Activated CD8-positive, alpha-beta memory T cell treated with anti-CD3 and anti-CD28 coated beads, Interleukin-2, amount 50 U/mL, for 1 hour (primary cell): ENCODE measurements around the gene USF2.

Source experiments
- DNase-seq: peaks from one replicate; pipeline ENCODE4 v3.0.0-alpha.2; 2020; ENCODE audit errors: extremely low read depth

Gene USF2

DNA sequence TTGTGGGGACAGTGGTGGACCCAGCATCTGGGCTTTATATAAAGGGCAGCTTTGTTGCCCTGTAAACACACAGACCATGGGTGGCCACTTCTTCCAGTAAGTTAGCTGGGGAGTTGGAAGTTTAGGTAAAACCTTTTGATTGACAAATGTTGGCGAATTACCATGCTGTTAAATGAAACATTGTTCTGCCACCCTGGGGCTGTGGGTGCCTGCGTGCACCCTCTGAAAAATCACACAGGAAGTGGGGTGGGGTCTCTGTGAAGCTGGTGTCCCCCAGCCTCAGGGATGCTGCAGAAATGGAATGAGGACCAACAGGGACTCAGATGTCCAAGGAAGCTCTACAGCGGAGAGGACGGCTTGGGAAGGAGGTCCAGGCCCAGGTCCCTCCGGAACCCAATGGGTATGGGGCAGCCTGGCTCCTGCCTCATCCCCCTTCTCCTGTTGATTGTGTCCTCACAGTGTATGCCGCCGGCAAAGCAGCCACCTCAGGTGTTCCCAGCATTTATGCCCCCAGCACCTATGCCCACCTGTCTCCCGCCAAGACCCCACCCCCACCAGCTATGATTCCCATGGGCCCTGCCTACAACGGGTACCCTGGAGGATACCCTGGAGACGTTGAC lies 2.8 kb upstream of the USF2 start:
- DNase-seq = no peak

DNA sequence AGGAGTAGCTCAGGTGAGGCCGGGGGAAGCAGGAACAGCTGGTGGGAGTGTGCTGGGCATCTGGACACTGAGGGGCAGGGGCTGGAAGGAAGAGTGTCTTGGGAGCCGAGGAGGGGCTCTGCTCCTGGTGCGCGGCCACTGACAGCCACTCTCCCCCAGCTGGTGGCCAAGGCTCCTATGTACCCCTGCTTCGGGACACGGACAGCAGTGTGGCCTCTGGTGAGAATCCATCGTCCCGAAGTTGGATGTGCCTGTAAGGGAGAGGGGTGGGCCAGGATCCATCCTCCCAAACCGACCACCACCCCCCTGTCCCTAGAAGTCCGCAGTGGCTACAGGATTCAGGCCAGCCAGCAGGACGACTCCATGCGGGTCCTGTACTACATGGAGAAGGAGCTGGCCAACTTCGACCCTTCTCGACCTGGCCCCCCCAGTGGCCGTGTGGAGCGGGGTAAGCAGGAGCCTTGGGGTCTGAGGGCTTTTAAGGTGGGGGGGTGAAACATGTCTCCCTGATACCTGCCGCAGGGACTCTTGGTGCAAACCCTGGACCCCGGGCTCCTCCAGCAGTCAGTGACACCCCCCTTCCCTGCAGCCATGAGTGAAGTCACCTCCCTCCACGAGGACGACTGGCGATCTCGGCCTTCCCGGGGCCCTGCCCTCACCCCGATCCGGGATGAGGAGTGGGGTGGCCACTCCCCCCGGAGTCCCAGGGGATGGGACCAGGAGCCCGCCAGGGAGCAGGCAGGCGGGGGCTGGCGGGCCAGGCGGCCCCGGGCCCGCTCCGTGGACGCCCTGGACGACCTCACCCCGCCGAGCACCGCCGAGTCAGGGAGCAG lies 2.0 kb upstream of the USF2 start:
- DNase-seq = no peak

DNA sequence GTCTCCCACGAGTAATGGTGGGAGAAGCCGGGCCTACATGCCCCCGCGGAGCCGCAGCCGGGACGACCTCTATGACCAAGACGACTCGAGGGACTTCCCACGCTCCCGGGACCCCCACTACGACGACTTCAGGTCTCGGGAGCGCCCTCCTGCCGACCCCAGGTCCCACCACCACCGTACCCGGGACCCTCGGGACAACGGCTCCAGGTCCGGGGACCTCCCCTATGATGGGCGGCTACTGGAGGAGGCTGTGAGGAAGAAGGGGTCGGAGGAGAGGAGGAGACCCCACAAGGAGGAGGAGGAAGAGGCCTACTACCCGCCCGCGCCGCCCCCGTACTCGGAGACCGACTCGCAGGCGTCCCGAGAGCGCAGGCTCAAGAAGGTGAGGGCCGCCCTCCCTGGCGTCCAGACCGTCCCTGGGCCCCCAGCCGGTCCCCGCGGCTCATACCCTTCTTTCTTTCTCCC lies 1.4 kb upstream of the USF2 start:
- DNase-seq = no peak

DNA sequence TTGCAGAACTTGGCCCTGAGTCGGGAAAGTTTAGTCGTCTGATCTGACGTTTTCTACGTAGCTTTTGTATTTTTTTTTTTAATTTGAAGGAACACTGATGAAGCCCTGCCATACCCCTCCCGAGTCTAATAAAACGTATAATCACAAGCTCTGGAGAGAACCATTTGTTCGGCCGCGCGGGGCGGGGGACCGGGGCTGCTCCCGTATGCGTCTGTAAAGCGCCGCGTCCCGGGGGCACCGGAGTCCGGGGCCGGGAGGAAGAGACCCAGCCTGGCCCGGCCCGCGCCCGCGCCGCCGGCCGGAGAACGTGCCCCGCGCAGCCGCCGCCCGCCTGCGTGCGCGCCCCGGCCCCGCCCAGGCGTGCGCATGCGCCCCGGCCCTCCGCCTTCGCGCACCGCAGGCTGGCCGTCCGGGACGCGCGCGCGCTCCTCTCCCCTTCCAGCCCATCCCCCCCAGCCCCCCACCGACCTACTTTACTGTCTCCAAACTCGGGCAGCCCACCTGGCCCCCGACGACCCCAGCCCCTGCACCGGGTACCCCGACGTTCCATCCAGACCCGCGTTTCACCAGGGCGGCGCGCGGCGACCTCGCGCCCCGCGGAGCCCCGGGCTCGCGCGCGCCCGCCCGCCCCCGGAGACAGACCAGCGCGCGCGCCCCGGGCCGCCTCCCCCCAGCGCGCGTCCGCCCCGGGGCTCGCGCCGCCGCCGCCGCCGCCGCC lies 785 bp upstream of the USF2 start:
- DNase-seq = no peak

DNA sequence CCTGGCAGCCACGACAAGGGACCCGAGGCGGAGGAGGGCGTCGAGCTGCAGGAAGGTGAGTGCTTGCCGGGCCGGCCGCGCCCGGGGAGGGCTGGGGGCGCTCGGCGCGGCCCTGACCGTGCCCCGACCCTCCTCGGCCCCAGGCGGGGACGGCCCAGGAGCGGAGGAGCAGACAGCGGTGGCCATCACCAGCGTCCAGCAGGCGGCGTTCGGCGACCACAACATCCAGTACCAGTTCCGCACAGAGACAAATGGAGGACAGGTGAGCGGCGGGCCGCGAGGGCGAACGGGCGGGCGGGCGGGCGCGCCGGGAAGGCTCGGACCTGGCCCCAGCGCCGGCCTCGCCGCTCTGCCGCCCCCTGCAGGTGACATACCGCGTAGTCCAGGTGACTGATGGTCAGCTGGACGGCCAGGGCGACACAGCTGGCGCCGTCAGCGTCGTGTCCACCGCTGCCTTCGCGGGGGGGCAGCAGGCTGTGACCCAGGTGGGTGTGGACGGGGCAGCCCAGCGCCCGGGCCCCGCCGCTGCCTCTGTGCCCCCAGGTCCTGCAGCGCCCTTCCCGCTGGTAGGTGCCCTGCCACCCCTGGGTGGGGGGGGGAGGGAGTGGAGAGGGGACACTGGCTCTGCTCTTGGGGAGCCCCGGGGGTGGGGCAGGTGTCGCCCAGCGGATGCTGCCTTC lies 816 bp downstream of the USF2 start:
- DNase-seq = peak; percentile 39

DNA sequence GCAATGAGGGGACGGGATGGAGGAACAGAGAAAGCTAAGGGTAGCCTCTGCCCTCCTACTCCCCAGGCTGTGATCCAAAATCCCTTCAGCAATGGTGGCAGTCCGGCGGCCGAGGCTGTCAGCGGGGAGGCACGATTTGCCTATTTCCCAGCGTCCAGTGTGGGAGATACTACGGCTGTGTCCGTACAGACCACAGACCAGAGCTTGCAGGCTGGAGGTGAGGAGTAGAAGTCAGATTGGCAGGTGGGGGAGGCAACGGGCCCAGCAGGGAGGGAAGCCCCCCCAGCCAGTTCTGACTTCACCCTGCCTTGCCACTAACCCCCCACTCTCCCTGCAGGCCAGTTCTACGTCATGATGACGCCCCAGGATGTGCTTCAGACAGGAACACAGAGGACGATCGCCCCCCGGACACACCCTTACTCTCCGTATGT lies 1.6 kb downstream of the USF2 start:
- DNase-seq = no peak

DNA sequence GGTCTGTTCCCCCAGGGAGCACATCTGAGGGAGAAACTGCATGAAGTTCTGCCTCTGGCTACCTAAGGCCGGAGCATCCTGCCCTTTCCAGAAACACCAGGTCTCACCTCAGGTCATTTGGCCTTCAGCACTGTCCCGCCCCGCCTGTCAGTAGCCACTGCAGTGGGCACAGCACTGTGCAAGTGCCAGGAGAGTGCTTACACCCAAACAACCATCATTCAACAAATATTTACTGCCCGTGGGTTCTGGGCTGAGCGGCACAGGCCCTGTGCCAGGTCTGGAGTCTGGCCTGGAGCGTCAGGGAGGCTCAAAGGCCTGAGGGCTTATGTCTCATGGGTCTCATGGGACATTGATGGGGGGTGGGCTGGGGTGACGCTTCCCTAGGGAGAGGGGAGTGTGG lies 2.8 kb downstream of the USF2 start:
- no peak for DNase-seq

DNA sequence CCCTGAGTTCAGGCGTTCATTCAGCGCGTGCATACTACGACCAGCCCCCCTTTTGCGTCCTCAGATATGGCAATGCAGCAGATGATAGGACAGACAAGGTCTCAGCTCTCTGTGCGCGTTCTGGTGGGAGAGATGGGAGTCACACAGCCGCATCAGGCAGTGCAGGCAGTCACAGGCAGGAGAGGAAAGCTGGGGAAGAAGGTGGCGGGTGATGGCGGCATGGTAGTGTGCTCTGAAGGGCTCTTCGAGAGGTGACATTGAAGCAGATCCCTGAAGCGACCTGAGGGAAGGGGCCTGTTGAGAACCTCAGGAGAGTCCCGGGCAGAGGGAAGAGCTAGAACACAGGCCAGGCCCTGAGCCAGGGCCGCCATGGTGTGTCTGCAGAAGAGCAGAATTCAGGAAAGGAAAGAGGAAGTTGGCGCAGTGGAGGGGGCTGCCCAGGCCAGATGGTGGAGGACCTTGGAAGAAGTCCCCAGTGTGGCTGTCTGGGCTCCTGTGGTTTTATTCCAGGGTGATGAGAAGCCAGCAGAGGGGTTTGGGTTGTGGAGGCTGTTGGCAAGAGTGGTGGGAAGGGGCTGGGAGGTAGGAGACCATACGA lies 3.5 kb downstream of the USF2 start:
- no peak for DNase-seq

DNA sequence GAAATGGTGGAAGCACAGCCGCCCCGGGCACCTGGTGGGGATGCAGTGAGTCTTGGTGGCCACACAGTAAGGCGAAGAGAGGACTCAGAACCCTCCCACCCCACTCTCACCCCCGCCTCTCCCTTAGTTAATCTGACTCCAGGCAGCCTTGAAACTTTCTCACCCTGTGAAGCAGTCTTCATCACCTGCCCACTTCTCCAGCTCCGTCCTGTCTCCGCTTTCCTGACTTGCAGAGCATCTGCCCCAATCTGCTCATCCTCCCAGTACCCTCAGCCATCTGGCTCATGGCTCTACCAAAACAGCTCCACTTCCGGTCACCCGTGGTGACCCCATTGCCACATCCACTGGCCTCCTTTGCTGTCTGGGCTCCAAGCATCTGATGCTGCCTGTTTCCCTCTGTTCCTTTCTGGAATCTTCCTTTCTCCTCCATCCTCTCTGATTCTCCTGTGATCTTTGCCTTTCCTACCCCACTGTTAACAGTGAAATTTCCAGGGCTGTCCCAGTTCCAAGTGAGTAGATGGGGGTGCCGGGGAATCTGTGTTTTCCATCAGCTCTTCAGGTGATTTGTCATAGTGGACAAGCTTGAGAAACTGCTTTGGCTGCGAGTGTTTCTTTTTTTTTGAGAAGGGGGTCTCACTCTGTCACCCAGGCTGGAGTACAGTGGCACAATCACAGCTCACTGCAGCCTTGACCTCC lies 4.3 kb downstream of the USF2 start:
- no peak for DNase-seq

DNA sequence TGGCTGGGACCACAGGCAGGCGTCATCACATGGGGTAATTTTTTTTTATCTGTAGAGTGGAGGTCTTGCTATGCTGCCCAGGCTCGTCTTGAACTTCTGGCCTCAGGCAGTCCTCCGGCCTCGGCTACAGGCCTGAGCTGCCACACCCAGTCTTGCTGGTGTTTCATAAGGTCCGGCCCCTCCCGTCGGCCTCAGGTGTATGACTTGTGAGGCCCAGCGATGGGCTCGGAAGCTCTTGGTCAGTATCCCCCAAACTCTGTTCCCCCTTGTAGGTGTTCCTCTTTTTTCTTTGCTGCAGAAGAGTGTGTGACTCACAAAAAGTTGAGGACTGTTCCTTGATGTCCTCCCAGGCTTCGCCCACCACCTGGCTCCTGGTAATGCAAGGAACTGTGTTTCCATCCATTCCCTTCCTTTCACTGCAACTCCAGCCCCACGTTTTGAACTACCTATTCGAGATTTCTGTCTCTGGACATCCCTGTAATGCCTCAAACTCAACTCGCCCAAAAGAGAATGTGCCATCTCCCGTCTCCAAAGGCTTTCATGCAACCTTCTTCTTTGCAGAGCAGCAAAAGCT lies 5.0 kb downstream of the USF2 start:
- no peak for DNase-seq

DNA sequence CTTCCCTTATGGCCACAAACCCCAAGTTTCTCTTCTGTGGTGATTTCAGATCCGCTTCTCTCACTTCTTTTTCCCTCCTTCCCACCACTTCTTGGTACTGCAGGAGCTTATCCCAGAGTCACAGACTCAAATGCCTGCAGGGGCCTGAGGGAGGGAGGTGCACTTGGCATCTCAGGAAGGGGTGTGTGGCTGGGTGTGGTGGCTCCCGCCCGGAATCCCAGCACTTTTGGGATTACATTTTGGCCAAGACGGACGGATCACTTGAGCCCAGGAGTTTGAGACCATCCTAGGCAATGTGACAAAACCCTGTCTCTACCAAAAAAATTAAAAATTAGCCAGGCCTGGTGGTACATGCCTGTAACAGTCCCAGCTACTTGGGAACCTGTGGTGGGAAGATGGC lies 5.6 kb downstream of the USF2 start:
- DNase-seq = no peak

DNA sequence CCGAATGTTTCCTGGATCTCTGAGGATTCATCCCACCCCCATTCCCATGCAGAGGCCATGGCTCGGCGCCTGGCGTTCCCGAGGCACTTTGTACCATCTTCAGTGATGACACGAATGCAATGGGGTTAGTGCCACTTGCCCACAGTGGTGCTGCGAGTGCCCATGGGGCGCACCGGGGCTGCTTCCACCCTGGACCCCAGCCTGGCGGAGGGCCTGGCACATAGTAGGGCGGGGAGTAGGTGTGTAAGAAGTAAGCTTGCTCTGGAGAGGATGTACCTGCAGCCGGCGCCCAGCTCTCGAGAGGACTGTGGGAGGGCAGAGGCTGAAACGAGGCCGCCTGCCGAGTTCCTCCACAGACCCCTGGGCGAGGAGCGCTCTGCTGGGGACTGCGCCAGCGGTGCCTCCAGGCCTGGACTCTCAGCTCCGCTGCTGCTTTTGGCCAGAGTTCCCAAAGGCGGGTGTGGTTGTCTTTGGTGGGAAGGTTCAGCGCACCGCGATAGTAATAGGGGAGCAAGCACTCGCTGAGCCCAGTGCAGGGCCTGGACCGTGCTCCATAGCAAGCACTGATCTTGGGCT lies 8.0 kb downstream of the USF2 start:
- DNase-seq = no peak

DNA sequence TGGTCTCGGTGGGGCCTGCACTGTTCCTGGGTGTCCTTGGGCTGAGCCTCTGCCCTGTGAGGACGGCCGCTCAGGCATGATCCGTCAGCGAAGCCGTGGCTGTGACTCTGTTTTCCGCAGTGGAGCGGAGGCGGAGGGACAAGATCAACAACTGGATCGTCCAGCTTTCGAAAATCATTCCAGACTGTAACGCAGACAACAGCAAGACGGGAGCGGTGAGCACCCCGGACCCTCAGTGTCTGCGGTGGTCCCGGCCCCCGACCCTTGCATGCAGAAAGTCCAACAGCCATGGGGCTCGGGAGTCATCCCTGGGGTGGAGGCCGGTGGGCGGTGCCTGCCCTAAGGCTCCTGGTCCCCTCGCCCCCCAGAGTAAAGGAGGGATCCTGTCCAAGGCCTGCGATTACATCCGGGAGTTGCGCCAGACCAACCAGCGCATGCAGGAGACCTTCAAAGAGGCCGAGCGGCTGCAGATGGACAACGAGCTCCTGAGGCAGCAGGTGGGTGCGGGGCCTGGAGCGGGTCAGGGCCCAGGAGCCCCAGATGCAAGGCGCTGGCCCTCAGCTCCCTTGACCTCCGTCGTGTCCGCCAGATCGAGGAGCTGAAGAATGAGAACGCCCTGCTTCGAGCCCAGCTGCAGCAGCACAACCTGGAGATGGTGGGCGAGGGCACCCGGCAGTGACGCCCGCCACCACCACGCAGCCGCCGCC lies 10.0 kb downstream of the USF2 start:
- DNase-seq = no peak

DNA sequence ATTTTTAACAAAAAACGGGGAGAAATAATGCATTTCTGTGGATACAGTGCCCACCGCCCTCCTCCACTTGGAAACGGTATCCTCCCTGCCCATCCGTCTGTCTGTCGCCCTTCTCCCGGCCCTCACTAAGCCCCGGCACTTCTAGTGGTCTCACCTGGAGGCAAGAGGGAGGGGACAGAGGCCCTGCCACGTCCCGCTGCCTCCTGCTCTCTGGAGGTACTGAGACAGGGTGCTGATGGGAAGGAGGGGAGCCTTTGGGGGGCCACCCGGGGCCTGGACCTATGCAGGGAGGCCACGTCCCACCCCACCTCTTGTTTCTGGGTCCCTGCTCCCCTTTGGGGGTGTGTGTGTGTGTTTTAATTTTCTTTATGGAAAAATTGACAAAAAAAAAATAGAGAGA lies 10.6 kb downstream of the USF2 start:
- DNase-seq = no peak

DNA sequence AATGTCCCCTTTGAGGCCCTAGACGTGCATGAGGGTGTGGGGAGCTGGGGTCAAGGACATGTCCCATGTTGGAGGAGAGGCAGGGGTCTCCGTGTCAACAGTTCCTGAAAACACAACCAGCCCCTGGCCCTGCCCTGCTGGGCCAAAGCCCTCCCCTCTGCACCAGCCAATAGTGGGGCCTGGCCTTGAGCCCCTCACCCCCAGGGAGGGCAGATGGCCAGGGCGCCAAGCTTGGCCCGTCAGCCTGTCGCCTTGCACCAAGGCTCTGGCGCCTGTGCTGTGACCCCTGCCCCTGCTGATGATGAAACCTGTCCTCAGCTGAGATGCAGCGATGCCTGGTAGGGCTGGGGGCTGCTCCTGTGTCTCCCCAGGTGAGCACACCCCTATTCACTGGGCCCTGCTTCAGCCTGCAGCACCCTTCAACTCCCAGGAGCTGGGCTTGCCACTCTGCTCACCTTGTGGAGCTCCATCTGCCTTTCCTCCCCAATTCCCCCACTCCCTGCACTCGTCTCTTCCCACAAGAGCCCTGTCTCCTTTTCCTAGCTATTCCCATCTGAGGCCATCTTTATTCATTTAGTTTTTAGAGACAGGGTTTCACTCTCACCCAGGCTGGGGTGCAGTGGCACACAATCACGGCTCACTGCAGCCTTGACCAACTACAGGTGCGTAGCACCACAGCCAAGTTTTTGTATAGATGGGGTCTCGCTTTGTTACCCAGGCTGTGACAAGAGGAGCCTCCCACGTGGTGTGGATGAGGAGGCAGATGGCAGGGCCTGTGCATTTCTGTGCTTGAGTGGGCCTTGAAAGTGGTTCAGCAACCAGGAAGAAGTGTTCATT lies 11.4 kb downstream of the USF2 start:
- DNase-seq = no peak

DNA sequence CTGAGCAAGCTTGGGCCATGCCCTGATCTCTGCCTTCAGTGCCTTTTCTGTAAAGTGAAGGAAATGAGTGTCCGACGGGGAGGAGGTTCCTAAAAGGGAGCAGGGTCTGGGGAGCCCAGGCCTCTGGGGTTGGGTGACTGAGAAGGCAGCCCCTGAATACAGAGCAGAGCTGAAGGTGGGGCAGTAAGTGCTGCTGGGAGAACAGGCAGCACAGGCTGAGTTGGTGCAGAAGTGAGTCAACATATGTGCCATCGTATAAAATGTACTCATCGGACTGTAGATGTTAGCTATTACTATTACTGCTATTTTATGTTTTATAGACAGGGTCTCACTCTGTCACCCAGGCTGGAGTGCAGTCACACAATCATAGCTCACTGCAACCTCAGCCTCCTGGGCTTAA lies 12.5 kb downstream of the USF2 start:
- no peak for DNase-seq

DNA sequence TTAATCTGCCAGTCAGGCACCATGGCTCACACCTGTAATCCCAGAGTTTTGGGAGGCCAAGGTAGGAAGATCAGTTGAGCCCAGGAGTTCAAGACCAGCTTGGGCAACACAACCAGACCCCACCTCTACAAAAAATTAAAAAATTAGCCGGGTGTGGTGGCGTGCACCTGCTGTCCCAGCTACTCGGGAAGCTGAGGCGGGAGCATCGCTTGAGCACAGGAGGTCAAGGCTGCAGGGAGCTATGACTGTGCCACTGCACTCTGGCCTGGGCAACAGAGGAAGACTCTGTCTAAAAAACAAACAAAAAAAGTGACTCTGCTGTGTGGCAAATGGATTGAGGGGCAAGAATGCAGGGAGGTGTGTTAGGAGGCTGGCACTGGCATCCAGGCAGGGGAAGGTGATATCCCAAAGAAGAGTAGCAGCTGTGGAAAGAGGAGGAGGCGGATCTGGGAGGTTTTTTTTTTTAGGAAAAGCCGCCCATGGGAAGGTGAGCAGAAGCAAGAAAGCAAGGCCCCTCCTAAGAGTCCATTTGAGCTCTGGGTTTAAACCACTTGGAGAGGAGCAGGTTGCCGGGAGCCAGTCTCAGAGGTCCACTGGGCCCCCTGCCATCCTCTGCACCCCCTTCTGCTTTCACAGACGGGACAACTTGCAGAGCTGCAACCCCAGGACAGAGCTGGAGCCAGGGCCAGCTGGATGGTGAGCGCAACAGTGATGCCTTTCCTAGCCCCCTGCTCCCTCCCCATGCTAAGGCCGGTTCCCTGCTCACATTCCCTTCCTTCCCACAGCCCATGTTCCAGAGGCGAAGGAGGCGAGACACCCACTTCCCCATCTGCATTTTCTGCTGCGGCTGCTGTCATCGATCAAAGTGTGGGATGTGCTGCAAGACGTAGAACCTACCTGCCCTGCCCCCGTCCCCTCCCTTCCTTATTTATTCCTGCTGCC lies 15.7 kb downstream of the USF2 start:
- DNase-seq = no peak

DNA sequence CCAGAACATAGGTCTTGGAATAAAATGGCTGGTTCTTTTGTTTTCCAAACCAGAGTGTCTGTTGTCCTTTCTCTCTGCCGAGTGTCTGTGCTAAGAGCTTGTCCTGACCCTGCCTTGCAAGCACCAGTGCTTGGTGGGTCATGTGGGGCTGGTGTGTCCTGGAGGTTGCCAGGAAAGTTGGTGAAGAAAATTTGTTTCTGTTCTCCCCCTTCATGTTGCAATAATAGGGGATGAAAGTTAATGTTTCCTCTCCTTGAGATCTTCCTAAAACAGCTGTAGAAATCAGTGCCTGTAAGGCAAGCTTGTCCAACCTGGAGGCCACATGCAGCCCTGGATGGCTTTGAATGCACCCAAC lies 16.3 kb downstream of the USF2 start:
- DNase-seq = no peak
